ENCODE results near the gene SLC7A1. TPM values are rescaled to one million over a fixed set of nuclear protein-coding genes. Genes with fewer than 3 reads are reported as not detected.
A peak's percentile ranks its signal among the peaks of the same experiment; 100 is the strongest.

SLC7A1 gene
- total RNA-seq, 1 experiment from 2014 or later = 84.5 TPM

DNA sequence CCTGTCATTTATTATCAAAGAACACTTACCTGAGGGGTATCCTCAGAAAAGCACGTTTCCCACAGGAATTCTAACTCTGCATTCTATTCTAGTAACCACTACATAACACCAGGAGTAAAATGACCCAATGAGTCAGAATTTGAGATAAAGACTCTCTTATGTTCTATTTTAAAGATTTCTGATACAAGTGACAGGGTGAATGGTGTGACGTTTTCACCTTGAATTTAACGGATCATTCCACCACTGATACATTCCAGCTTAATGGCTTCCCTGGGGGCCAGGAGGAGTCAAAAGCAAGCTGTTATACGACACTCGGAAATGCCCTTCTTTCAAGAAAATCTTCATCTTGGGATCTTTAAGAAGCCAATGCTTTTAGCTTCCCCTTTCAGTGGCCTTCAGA is 55.2 kb downstream of the SLC7A1 start (continued):
- no peak for TF ChIP-seq TP53 (CRISPR knock-in tag; IDR thresholded peaks at IDR 0.05)
- TF ChIP-seq, protein P1, sequence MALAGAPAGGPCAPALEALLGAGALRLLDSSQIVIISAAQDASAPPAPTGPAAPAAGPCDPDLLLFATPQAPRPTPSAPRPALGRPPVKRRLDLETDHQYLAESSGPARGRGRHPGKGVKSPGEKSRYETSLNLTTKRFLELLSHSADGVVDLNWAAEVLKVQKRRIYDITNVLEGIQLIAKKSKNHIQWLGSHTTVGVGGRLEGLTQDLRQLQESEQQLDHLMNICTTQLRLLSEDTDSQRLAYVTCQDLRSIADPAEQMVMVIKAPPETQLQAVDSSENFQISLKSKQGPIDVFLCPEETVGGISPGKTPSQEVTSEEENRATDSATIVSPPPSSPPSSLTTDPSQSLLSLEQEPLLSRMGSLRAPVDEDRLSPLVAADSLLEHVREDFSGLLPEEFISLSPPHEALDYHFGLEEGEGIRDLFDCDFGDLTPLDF (CRISPR knock-in tag; IDR thresholded peaks at IDR 0.05) = no peak
- TF ChIP-seq, protein P2, sequence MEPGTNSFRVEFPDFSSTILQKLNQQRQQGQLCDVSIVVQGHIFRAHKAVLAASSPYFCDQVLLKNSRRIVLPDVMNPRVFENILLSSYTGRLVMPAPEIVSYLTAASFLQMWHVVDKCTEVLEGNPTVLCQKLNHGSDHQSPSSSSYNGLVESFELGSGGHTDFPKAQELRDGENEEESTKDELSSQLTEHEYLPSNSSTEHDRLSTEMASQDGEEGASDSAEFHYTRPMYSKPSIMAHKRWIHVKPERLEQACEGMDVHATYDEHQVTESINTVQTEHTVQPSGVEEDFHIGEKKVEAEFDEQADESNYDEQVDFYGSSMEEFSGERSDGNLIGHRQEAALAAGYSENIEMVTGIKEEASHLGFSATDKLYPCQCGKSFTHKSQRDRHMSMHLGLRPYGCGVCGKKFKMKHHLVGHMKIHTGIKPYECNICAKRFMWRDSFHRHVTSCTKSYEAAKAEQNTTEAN (CRISPR knock-in tag; IDR thresholded peaks at IDR 0.05) = no peak
- TF ChIP-seq, protein P3, sequence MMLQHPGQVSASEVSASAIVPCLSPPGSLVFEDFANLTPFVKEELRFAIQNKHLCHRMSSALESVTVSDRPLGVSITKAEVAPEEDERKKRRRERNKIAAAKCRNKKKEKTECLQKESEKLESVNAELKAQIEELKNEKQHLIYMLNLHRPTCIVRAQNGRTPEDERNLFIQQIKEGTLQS (CRISPR knock-in tag; conservative IDR thresholded peaks at IDR 0.05) = no peak

DNA sequence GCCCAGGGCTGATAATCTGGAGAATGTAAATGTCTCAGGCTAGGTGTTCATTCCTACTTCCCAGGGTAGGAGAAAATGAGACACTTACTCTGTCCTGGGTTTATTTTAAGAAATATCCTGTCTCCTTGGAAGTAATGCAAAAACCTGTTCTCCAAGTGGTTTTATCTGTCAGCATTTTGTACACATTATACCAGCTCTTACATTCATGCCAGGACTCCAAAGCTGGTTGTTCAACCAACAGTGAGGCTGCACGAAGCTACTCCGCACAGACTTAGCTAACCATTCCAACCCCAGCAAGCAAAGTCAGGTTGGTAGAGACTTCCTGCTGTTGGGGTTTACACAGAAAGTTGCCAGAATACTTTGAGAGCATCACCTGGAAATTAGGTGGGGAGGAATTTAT is 55.6 kb downstream of the SLC7A1 start:
- DNase-seq (ENCODE audit: low spot score) (no peak), ATAC-seq (no peak)
- TF ChIP-seq CBFB (CRISPR knock-in tag; IDR thresholded peaks at IDR 0.05; ENCODE audit: low read depth) (no peak), ZNF416 (CRISPR knock-in tag; IDR thresholded peaks at IDR 0.05) (no peak), FOXP1 (CRISPR knock-in tag; IDR thresholded peaks at IDR 0.05; ENCODE audit: borderline replicate concordance) (no peak), ZBTB21 (CRISPR knock-in tag; IDR thresholded peaks at IDR 0.05; ENCODE audit: borderline replicate concordance) (no peak), GABPB1 (CRISPR knock-in tag; IDR thresholded peaks at IDR 0.05) (no peak), ZNF232 (CRISPR knock-in tag; IDR thresholded peaks at IDR 0.05) (no peak), NFYB (CRISPR knock-in tag; conservative IDR thresholded peaks at IDR 0.05; ENCODE audit: low read depth) (no peak), RELA (CRISPR knock-in tag; IDR thresholded peaks at IDR 0.05; ENCODE audit: borderline replicate concordance) (no peak), OVOL2 (CRISPR knock-in tag; IDR thresholded peaks at IDR 0.05; ENCODE audit: borderline replicate concordance) (no peak), SOX15 (CRISPR knock-in tag; IDR thresholded peaks at IDR 0.05) (no peak), ATF1 (CRISPR knock-in tag; IDR thresholded peaks at IDR 0.05) (no peak)
- TF ChIP-seq, protein P4, sequence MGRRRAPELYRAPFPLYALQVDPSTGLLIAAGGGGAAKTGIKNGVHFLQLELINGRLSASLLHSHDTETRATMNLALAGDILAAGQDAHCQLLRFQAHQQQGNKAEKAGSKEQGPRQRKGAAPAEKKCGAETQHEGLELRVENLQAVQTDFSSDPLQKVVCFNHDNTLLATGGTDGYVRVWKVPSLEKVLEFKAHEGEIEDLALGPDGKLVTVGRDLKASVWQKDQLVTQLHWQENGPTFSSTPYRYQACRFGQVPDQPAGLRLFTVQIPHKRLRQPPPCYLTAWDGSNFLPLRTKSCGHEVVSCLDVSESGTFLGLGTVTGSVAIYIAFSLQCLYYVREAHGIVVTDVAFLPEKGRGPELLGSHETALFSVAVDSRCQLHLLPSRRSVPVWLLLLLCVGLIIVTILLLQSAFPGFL (CRISPR knock-in tag; IDR thresholded peaks at IDR 0.05; ENCODE audit: borderline replicate concordance) = no peak
- TF ChIP-seq, protein P5, sequence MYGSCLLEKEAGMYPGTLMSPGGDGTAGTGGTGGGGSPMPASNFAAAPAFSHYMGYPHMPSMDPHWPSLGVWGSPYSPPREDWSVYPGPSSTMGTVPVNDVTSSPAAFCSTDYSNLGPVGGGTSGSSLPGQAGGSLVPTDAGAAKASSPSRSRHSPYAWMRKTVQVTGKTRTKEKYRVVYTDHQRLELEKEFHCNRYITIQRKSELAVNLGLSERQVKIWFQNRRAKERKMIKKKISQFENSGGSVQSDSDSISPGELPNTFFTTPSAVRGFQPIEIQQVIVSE (CRISPR knock-in tag; IDR thresholded peaks at IDR 0.05; ENCODE audit: borderline replicate concordance) = no peak
- TF ChIP-seq, protein P6, sequence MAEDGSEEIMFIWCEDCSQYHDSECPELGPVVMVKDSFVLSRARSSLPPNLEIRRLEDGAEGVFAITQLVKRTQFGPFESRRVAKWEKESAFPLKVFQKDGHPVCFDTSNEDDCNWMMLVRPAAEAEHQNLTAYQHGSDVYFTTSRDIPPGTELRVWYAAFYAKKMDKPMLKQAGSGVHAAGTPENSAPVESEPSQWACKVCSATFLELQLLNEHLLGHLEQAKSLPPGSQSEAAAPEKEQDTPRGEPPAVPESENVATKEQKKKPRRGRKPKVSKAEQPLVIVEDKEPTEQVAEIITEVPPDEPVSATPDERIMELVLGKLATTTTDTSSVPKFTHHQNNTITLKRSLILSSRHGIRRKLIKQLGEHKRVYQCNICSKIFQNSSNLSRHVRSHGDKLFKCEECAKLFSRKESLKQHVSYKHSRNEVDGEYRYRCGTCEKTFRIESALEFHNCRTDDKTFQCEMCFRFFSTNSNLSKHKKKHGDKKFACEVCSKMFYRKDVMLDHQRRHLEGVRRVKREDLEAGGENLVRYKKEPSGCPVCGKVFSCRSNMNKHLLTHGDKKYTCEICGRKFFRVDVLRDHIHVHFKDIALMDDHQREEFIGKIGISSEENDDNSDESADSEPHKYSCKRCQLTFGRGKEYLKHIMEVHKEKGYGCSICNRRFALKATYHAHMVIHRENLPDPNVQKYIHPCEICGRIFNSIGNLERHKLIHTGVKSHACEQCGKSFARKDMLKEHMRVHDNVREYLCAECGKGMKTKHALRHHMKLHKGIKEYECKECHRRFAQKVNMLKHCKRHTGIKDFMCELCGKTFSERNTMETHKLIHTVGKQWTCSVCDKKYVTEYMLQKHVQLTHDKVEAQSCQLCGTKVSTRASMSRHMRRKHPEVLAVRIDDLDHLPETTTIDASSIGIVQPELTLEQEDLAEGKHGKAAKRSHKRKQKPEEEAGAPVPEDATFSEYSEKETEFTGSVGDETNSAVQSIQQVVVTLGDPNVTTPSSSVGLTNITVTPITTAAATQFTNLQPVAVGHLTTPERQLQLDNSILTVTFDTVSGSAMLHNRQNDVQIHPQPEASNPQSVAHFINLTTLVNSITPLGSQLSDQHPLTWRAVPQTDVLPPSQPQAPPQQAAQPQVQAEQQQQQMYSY (CRISPR knock-in tag; IDR thresholded peaks at IDR 0.05) = no peak
- TF ChIP-seq, protein P7, sequence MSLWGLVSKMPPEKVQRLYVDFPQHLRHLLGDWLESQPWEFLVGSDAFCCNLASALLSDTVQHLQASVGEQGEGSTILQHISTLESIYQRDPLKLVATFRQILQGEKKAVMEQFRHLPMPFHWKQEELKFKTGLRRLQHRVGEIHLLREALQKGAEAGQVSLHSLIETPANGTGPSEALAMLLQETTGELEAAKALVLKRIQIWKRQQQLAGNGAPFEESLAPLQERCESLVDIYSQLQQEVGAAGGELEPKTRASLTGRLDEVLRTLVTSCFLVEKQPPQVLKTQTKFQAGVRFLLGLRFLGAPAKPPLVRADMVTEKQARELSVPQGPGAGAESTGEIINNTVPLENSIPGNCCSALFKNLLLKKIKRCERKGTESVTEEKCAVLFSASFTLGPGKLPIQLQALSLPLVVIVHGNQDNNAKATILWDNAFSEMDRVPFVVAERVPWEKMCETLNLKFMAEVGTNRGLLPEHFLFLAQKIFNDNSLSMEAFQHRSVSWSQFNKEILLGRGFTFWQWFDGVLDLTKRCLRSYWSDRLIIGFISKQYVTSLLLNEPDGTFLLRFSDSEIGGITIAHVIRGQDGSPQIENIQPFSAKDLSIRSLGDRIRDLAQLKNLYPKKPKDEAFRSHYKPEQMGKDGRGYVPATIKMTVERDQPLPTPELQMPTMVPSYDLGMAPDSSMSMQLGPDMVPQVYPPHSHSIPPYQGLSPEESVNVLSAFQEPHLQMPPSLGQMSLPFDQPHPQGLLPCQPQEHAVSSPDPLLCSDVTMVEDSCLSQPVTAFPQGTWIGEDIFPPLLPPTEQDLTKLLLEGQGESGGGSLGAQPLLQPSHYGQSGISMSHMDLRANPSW (CRISPR knock-in tag; conservative IDR thresholded peaks at IDR 0.05; ENCODE audit: low read depth) = no peak
- TF ChIP-seq, protein P3 (CRISPR knock-in tag; conservative IDR thresholded peaks at IDR 0.05) = no peak
- H3K36me3 Mint-ChIP-seq = peaks cover 21% of the 10 kb centered on the region
- H3K9me3 Mint-ChIP-seq = no peaks in the 10 kb centered on the region
- no peak overlapping the region for H3K4me3 Mint-ChIP-seq
- peaks cover 48% of the 10 kb centered on the region for H3K4me1 Mint-ChIP-seq
- POLR2A ChIA-PET = no interaction called here
- CTCF ChIA-PET = interaction anchor here (1.0 to 1.1 kb wide), 3 partner anchors 33 to 168 kb away, joined by 3 to 4 read pairs (median 3); no protein-coding TSS in a partner anchor
- H3K27me3 Mint-ChIP-seq (ENCODE audit: low read depth) = no peaks in the 10 kb centered on the region
- 0 out of 2 replicates have a peak overlapping the region, but pooled peaks have one; percentile 69 for H3K27ac Mint-ChIP-seq

Data from WTC11 (cell line).